Fibroblast of the aortic adventitia (primary cell): ENCODE results near the gene DGKZ. TPM values are rescaled to one million over a fixed set of nuclear protein-coding genes. Genes with fewer than 3 reads are reported as not detected.
"Not testable (repeated sequence)": the region's sequence is repeated elsewhere in the genome, so short reads cannot be mapped to it uniquely, and the experiment has no call there.

Experiments used
- DNase-seq: peaks from one replicate; pipeline ENCODE4 v3.0.0-alpha.2; 2010; ENCODE audit warnings: low read depth
- H3K4me3 ChIP-seq: 2 replicates; pipeline ENCODE4 v1.5.1; 2011; ENCODE audit warnings: low read depth, mild to moderate bottlenecking, control low read depth, low read length, moderate library complexity
- CTCF ChIP-seq: IDR thresholded peaks from 2 replicates; pipeline ENCODE4 v1.5.1; 2011; ENCODE audit warnings: mild to moderate bottlenecking, low read length, control low read depth, inconsistent platforms; ENCODE audit not compliant: insufficient read depth
- total RNA-seq: library from RNA; depleted of rRNA; stranded (reverse); fragments of >200 nt; gene quantifications from 2 replicates; pipeline ENCODE4 v1.2.3, GENCODE V29; 2012; ENCODE audit warnings: low replicate concordance

Gene DGKZ
- total RNA-seq, 1 donor = 37.7 TPM

GRCh38 chr11:46372086-46372485 lies 24.8 kb downstream of the DGKZ start:
- DNase-seq = no peak
- H3K4me3 ChIP-seq = no peak overlapping the region
- no peak for TF ChIP-seq CTCF

- H3K4me3 ChIP-seq, DNase-seq: not testable (repeated sequence)
These were observed 25.2 kb downstream of the DGKZ start for GRCh38 chr11:46372501-46372900.

GRCh38 chr11:46373787-46374740 lies 26.8 kb downstream of the DGKZ start:
- no peak for DNase-seq
- no peak overlapping the region for H3K4me3 ChIP-seq
- no peak for TF ChIP-seq CTCF

- no peak for DNase-seq
- TF ChIP-seq CTCF = no peak
- H3K4me3 ChIP-seq = no peak overlapping the region
These were observed 27.6 kb downstream of the DGKZ start for GRCh38 chr11:46374815-46375214.

- DNase-seq = no peak
- no peak for TF ChIP-seq CTCF
- no peak overlapping the region for H3K4me3 ChIP-seq
These were observed 28.3 kb downstream of the DGKZ start for GRCh38 chr11:46375392-46376101.

- no peak overlapping the region for H3K4me3 ChIP-seq
- TF ChIP-seq CTCF = no peak
These were observed 29.2 kb downstream of the DGKZ start for GRCh38 chr11:46376258-46377050.

GRCh38 chr11:46377290-46377689 lies 30.0 kb downstream of the DGKZ start:
- no peak for TF ChIP-seq CTCF
- DNase-seq = no peak
- no peak overlapping the region for H3K4me3 ChIP-seq

More at GRCh38 chr11:46376258-46377050, 29.2 kb downstream of the DGKZ start:
- no peak for DNase-seq
